GM13977 (cell line): ENCODE data around the gene FARP1.

Experiments
- DNase-seq: peaks from one replicate; pipeline ENCODE4 v3.0.0; 2012; ENCODE audit warnings: low spot score
- CTCF ChIP-seq: IDR thresholded peaks from 2 replicates; pipeline ENCODE4 v1.5.1; 2012; ENCODE audit warnings: mild to moderate bottlenecking, control low read depth; ENCODE audit not compliant: insufficient read depth; ENCODE audit errors: extremely low read depth, missing control alignments
- in situ Hi-C: fragments of 300-500 bp; cut with MboI; formaldehyde crosslinking; loops from one replicate; pipeline ENCODE4 v1.12.0; 2022; ENCODE audit warnings: low sequenced_read_pairs, low pct_unique_long_range_greater_than_20kb, mixed read lengths, inconsistent platforms; ENCODE audit not compliant: unreplicated experiment

FARP1 gene

DNA sequence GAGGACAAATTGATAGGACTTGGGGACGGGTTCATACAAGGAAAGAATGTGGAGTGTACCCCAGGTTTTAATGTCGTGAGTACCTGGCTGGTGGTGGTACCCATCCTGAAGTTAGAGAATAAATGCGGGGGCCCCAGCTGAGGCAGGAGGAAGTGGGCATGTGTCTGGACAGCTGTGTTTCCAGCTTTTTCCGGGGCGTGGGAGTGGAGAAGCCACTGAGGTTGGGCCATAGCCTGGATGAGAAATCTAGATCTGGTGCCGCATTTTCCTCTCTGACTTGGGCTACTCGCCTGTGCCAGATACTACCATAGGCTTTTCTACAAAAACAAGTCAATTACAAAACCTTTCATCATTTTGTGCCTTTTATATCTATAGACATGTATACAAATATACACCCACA lies 286.6 kb downstream of the FARP1 start:
- in situ Hi-C loops: no loop called here
- DNase-seq: no peak
- TF ChIP-seq CTCF: no peak

GRCh38 chr13:98429977-98430736 lies 287.3 kb downstream of the FARP1 start:
- in situ Hi-C loops: no loop called here
- no peak for DNase-seq
- no peak for TF ChIP-seq CTCF

GRCh38 chr13:98432638-98433037 lies 289.7 kb downstream of the FARP1 start:
- DNase-seq: no peak
- no peak for TF ChIP-seq CTCF
- in situ Hi-C loops: no loop called here

GRCh38 chr13:98433654-98434053 lies 290.8 kb downstream of the FARP1 start:
- in situ Hi-C loops: no loop called here

GRCh38 chr13:98434060-98434459 lies 291.2 kb downstream of the FARP1 start:
- in situ Hi-C loops: no loop called here
- TF ChIP-seq CTCF: no peak
- no peak for DNase-seq

More at GRCh38 chr13:98433654-98434053, 290.8 kb downstream of the FARP1 start:
- DNase-seq: no peak
- TF ChIP-seq CTCF: no peak

- no peak for DNase-seq
- in situ Hi-C loops: no loop called here
- no peak for TF ChIP-seq CTCF
These were observed 292.5 kb downstream of the FARP1 start for GRCh38 chr13:98435376-98435775.
